H9 (cell line): ENCODE data around the gene ZBTB49. TPM values are rescaled to one million over a fixed set of nuclear protein-coding genes. Genes with fewer than 3 reads are reported as not detected.

Experiments
- DNase-seq: peaks from one replicate; pipeline ENCODE4 v3.0.0-alpha.2; 2017
- H2AFZ ChIP-seq: one replicate; pipeline ENCODE4 v1.6.1; 2013; ENCODE audit warnings: mild to moderate bottlenecking, low read length, control low read depth, moderate library complexity
- H2AK5ac ChIP-seq: 2 replicates; pipeline ENCODE4 v1.6.1; 2013; ENCODE audit warnings: low read length, control low read depth, mixed read lengths; ENCODE audit not compliant: insufficient read length
- H2BK120ac ChIP-seq: one replicate; pipeline ENCODE4 v1.6.1; 2013; ENCODE audit warnings: low read depth, mild to moderate bottlenecking, low read length, control low read depth, inconsistent platforms; ENCODE audit not compliant: poor library complexity, severe bottlenecking
- H2BK12ac ChIP-seq: 2 replicates; pipeline ENCODE4 v1.6.1; 2013; ENCODE audit warnings: low read length, control low read depth, mixed read lengths, low read depth; ENCODE audit not compliant: insufficient read length
- H2BK15ac ChIP-seq: 2 replicates; pipeline ENCODE4 v1.6.1; 2013; ENCODE audit warnings: low read depth, low read length, control low read depth
- H2BK20ac ChIP-seq: one replicate; pipeline ENCODE4 v1.6.1; 2013; ENCODE audit warnings: low read depth, mild to moderate bottlenecking, low read length, control low read depth, inconsistent platforms; ENCODE audit not compliant: poor library complexity, severe bottlenecking
- H2BK5ac ChIP-seq: 2 replicates; pipeline ENCODE4 v1.6.1; 2013; ENCODE audit warnings: low read length, control low read depth, mixed read lengths; ENCODE audit not compliant: insufficient read length
- H3K14ac ChIP-seq: 2 replicates; pipeline ENCODE4 v1.6.1; 2013; ENCODE audit warnings: low read length, control low read depth; ENCODE audit not compliant: insufficient read depth
- H3K18ac ChIP-seq: 2 replicates; pipeline ENCODE4 v1.6.1; 2013; ENCODE audit warnings: low read depth, mild to moderate bottlenecking, mixed read lengths, low read length, control low read depth; ENCODE audit not compliant: insufficient read length
- H3K23ac ChIP-seq: 2 replicates; pipeline ENCODE4 v1.6.1; 2013; ENCODE audit warnings: low read length, control low read depth, mixed read lengths, low read depth; ENCODE audit not compliant: insufficient read length
- H3K23me2 ChIP-seq: 2 replicates; pipeline ENCODE4 v1.6.1; 2013; ENCODE audit warnings: low read depth, mild to moderate bottlenecking, mixed read lengths, low read length, control low read depth; ENCODE audit not compliant: insufficient read length, poor library complexity, severe bottlenecking
- H3K27ac ChIP-seq: 2 replicates; pipeline ENCODE4 v1.5.1; 2013; ENCODE audit warnings: low read length, control low read depth, mixed read lengths, low read depth; ENCODE audit not compliant: insufficient read length
- H3K27me3 ChIP-seq: 2 replicates; pipeline ENCODE4 v1.6.1; 2013; ENCODE audit warnings: low read length, control low read depth, inconsistent platforms; ENCODE audit not compliant: insufficient read depth
- H3K4ac ChIP-seq: 2 replicates; pipeline ENCODE4 v1.6.1; 2013; ENCODE audit warnings: low read depth, mild to moderate bottlenecking, control low read depth, inconsistent platforms, low read length, moderate library complexity
- H3K4me1 ChIP-seq: 2 replicates; pipeline ENCODE4 v1.6.1; 2013; ENCODE audit warnings: low read length, control low read depth, inconsistent platforms; ENCODE audit not compliant: insufficient read depth
- H3K4me2 ChIP-seq: 2 replicates; pipeline ENCODE4 v1.6.1; 2013; ENCODE audit warnings: low read length, control low read depth, mixed read lengths; ENCODE audit not compliant: insufficient read length, insufficient read depth
- H3K56ac ChIP-seq: 2 replicates; pipeline ENCODE4 v1.6.1; 2013; ENCODE audit warnings: low read depth, mild to moderate bottlenecking, mixed read lengths, low read length, control low read depth; ENCODE audit not compliant: insufficient read length
- H3K79me1 ChIP-seq: 2 replicates; pipeline ENCODE4 v1.6.1; 2013; ENCODE audit warnings: low read depth, mild to moderate bottlenecking, moderate library complexity, low read length, control low read depth, inconsistent platforms; ENCODE audit not compliant: insufficient read depth, poor library complexity, severe bottlenecking
- H3K79me2 ChIP-seq: 2 replicates; pipeline ENCODE4 v1.6.1; 2013; ENCODE audit warnings: low read length, control low read depth, inconsistent platforms; ENCODE audit not compliant: insufficient read depth
- H3K9ac ChIP-seq: 2 replicates; pipeline ENCODE4 v1.6.1; 2013; ENCODE audit warnings: low read length, control low read depth, mixed read lengths; ENCODE audit not compliant: insufficient read length; ENCODE audit errors: extremely low read depth
- H3K9me3 ChIP-seq: one replicate; pipeline ENCODE4 v1.6.1; 2013; ENCODE audit warnings: low read depth, low read length, inconsistent platforms; ENCODE audit not compliant: control insufficient read depth
- H3T11ph ChIP-seq: one replicate; pipeline ENCODE4 v1.6.1; 2013; ENCODE audit warnings: mild to moderate bottlenecking, low read length, control low read depth, inconsistent platforms
- H4K20me1 ChIP-seq: one replicate; pipeline ENCODE4 v1.6.1; 2013; ENCODE audit not compliant: control insufficient read depth, insufficient read length, insufficient read depth
- H4K5ac ChIP-seq: 2 replicates; pipeline ENCODE4 v1.6.1; 2013; ENCODE audit warnings: low read depth, mild to moderate bottlenecking, mixed read lengths, low read length, control low read depth; ENCODE audit not compliant: insufficient read length
- H4K8ac ChIP-seq: replicated peaks from 2 replicates; pipeline ENCODE4 v1.6.1; 2013; ENCODE audit warnings: low read length, control low read depth, mixed read lengths, low read depth; ENCODE audit not compliant: insufficient read length
- H4K91ac ChIP-seq: 2 replicates; pipeline ENCODE4 v1.6.1; 2013; ENCODE audit warnings: low read depth, mild to moderate bottlenecking, moderate library complexity, mixed read lengths, low read length, control low read depth; ENCODE audit not compliant: insufficient read length
- H3K27ac Mint-ChIP-seq, 3 experiments: 2 replicates in 2 of 3; 3 replicates in 1 of 3; pipeline ENCODE4 v1.8.0; 2020 to 2021; ENCODE audit warnings: mixed read lengths in 3 of 3, mild to moderate bottlenecking in 1 of 3, moderate library complexity in 1 of 3
- H3K27me3 Mint-ChIP-seq: 2 replicates; pipeline ENCODE4 v1.8.0; 2021; ENCODE audit warnings: low read depth, mild to moderate bottlenecking, moderate library complexity, mixed read lengths
- H3K36me3 Mint-ChIP-seq, 3 experiments: 2 replicates in 2 of 3; 3 replicates in 1 of 3; pipeline ENCODE4 v1.8.0; 2020 to 2021; ENCODE audit warnings: low read depth in 3 of 3, mixed read lengths in 3 of 3; ENCODE audit not compliant: insufficient read depth in 1 of 3
- H3K4me1 Mint-ChIP-seq, 2 experiments: 2 replicates each; pipeline ENCODE4 v1.8.0; 2020; ENCODE audit warnings: mixed read lengths in 2 of 2
- H3K4me3 Mint-ChIP-seq, 2 experiments: 2 replicates in 1 of 2; 3 replicates in 1 of 2; pipeline ENCODE4 v1.8.0; 2020 to 2021; ENCODE audit warnings: mild to moderate bottlenecking in 2 of 2, mixed read lengths in 2 of 2, moderate library complexity in 1 of 2
- H3K9me3 Mint-ChIP-seq, 2 experiments: 2 replicates in 1 of 2; 3 replicates in 1 of 2; pipeline ENCODE4 v1.8.0; 2020; ENCODE audit warnings: mild to moderate bottlenecking in 2 of 2, mixed read lengths in 2 of 2, moderate library complexity in 1 of 2
- WGBS: extraction: QIAGEN DNeasy Blood & Tissue Kit; methylation state at CpG from one replicate; pipeline ENCODE4 v1.1.7; 2013; ENCODE audit warnings: missing lambda C conversion rate, low lambda C conversion rate, mixed read lengths; ENCODE audit not compliant: insufficient read length; ENCODE audit errors: extremely low coverage; 5-methylcytosine and 5-hydroxymethylcytosine counted together
- total RNA-seq: library from RNA; stranded (reverse); gene quantifications from 2 replicates; pipeline ENCODE4 v1.2.1, GENCODE V29; 2021
- TF ChIP-seq, protein P1 (sequence below): fragments of 200-600 bp; sonication (generic); conservative IDR thresholded peaks from 3 replicates; pipeline ENCODE4 v1.8.0; 2021; ENCODE audit warnings: antibody characterized with exemption, mild to moderate bottlenecking

The ZBTB49 gene
- total RNA-seq, 1 experiment from 2014 or later = 8.7 TPM

DNA sequence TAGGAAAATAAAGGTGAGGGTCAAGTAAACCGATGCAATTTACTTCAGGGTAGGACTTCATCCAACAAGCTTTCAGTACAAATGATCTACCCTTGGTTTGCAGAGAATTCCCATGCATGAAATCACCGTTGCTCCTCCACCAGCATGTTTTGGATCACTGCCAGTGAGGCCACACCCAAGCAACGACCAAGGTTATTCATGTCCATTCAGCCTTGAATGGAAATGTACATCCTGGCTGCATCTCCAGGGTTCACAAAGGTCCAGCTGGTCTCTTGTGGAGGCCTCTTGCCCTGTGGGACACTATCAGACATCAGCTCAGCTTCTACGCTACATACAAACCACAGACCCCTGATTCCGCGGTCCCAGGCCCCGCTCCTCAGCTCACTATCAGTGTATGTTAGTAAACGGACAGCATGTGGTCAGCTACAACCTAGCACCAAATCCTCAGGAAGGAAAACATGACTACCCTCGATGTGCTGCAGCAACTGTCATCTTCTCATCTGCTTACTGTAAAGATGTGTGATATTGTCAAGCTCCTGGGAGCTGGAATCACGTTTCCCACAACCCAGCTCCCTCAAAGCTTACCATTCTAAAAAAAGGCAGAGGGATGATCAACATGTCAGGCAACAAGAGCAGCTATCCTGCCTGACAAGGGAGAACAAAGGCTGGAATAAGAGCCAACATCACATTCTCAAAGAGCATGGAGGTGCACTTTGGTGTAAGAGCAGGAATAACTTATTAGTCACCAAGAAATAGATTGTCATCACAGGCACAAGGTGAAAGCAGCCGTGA, 5.0 kb upstream of the ZBTB49 start:
- Histone ChIP-seq H3K4me2 (no peak overlapping the region), H3K9ac (no peak overlapping the region), H4K20me1 (no peaks in the 10 kb centered on the region), H3K9me3 (no peaks in the 10 kb centered on the region), H2BK20ac (no peak overlapping the region), H2BK5ac (no peak overlapping the region), H3K18ac (no peak overlapping the region), H4K5ac (no peak overlapping the region), H3K23me2 (peaks cover 5% of the 10 kb centered on the region), H3K4me1 (no peaks in the 10 kb centered on the region), H4K91ac (no peak overlapping the region), H2BK12ac (no peak overlapping the region), H2BK15ac (no peak overlapping the region), H3K79me2 (peaks cover 18% of the 10 kb centered on the region; the same call in 1 of the 2 replicates), H3K27ac (no peak overlapping the region), H3K56ac (no peak overlapping the region), H4K8ac (no peak overlapping the region), H3K79me1 (peaks cover 10% of the 10 kb centered on the region), H2BK120ac (no peak overlapping the region), H3K14ac (no peak overlapping the region; the same call in 1 of the 2 replicates), H3K4ac (no peak overlapping the region), H2AK5ac (no peak overlapping the region), H3K23ac (no peak overlapping the region), H3T11ph (no peak overlapping the region), H2AFZ (no peak overlapping the region), H3K27me3 (no peaks in the 10 kb centered on the region)
- Mint-ChIP-seq H3K27ac (no peak overlapping the region), H3K4me1 (peaks cover 14 to 20% of the 10 kb centered on the region in 2 experiments), H3K9me3 (no peaks in the 10 kb centered on the region), H3K4me3 (no peak overlapping the region), H3K36me3 (peaks cover 25 to 68% (median 59%) of the 10 kb centered on the region in 3 experiments; a peak in 6 of 7 replicates), H3K27me3 (no peaks in the 10 kb centered on the region)
- TF ChIP-seq, protein P1, sequence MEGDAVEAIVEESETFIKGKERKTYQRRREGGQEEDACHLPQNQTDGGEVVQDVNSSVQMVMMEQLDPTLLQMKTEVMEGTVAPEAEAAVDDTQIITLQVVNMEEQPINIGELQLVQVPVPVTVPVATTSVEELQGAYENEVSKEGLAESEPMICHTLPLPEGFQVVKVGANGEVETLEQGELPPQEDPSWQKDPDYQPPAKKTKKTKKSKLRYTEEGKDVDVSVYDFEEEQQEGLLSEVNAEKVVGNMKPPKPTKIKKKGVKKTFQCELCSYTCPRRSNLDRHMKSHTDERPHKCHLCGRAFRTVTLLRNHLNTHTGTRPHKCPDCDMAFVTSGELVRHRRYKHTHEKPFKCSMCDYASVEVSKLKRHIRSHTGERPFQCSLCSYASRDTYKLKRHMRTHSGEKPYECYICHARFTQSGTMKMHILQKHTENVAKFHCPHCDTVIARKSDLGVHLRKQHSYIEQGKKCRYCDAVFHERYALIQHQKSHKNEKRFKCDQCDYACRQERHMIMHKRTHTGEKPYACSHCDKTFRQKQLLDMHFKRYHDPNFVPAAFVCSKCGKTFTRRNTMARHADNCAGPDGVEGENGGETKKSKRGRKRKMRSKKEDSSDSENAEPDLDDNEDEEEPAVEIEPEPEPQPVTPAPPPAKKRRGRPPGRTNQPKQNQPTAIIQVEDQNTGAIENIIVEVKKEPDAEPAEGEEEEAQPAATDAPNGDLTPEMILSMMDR = no peak
- no peak for DNase-seq
- no CpG with 5 or more reads among the region's 11 CpGs for WGBS
